ENCODE results near the gene SSC5D.
A peak's percentile ranks its signal among the peaks of the same experiment; 100 is the strongest.

The SSC5D gene

DNA sequence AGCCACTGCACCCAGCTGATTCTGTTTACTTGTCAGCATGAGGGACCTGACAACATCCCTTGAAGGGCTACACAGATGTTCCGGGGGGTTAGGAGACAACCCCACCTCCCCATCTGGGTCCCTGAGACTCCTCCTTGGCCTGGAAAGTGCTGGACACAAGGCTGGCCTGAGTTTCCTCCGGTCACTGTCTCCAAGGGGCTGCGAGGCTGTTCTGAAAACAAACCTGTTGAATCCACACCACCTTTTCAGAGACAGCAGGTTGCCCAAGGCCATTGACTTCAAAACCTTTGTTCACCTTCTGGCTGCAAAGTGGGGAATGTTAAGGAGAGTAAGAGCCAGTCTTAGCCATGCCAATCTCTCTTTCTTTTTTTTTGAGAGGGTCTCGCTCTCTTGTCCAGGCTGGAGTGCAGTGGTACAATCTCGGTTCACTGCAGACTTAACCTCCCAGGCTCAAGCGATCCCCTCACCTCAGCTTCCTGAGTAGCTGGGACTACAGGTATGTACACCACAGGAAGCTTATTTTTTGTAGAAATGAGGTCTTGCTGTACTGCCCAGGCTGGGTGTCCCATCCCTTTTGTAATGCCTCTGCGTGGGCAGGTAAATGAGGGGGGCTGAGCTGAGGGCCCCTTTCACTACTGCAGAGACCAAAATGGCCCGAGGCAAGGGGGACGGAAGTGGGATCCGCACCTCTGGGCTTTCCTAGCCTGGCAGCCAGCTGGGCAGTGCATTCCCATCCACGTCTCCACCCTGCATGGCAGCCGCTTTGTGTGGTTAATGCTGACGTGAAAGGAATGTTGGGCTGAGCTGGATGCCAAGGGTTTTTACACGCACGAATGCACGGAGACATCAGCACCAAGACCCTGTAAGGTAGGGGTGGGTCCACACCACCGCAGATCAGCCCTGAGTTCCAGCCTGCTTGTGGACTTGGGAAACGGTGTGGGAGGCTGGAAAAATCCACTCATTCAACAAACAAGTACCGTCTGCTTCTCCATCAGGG is 13.7 kb upstream of the SSC5D start:
- peak; percentile 34 for DNase-seq

DNA sequence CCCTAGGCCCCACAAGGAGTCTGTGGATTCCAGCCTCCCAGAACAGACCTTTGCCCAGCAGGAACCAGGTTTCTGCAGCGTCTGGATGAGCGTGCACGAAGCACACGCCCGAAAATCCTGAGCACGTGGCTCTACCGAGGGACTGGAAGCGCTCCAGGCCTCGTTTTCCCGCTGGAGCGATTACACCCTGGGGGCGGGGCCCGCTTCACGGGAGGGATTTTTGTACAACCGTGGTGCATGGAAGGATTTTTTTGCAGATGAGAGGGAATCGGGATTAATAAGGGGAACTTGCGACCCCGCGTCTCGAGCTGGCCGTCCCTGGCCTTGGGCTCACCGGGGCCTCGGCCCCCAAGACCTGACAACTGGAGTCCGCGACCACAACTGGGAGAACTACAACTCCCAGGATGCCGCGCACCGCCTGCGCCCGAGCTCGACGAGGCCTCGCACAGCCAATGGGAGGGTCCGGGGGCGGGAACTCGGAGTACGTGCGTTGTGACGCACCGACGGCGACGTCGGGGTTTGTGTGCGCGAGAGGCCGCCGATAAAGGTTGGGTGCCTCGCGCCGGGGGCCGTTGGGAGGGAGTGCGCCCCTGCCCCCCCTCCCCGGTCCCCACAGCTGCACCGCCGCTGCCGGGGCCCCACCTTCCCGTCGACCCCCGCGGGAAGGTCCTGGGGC is 12.0 kb upstream of the SSC5D start, which contains the start of gene ZNF628:
Gene ZNF628 (plus strand): TSS at position 518 of the 676 bp plus-strand sequence. CDS start 3,294 bp downstream, outside the sequence.
- peak; percentile 99 for DNase-seq

DNA sequence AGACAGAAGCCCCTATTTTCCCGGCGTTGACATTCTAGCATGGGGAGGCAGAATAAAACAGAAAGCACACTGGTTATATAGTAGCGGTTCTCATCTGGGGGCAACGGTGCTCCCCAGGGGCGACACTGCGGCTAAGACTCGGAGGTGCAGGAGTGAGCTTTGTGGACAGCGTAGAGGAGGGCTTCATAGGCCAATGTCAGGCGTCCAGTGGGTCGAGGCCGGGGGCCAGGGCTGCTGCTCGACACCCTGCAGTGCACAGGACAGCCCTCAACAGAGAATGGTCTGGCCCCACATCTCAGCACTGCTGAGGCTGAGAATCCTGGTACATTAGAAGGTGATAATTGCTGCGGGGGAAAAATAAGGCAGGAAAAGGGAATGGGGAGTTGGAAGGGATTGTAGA is 10.3 kb upstream of the SSC5D start:
- DNase-seq: peak; percentile 32

DNA sequence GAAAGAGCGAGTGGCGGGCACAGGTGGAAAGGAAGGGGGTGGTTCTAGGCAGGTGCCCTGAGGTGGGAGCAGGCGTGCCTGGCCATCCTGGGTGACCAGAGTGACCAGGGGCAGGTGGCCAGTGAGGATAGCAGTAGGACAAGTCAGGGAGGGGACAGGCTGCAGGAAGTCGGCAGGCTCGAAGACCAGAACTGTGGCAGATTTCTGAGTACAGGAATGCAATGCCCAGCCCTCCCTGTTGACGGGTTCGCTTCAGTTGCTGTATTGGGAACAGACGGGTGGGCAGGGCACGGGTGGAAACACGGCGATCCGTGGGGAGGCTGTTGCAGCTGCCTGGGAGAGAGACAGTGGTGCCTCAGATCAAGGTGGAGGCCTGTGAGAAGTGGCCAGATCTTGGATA is 9.9 kb upstream of the SSC5D start:
- DNase-seq: no peak

DNA sequence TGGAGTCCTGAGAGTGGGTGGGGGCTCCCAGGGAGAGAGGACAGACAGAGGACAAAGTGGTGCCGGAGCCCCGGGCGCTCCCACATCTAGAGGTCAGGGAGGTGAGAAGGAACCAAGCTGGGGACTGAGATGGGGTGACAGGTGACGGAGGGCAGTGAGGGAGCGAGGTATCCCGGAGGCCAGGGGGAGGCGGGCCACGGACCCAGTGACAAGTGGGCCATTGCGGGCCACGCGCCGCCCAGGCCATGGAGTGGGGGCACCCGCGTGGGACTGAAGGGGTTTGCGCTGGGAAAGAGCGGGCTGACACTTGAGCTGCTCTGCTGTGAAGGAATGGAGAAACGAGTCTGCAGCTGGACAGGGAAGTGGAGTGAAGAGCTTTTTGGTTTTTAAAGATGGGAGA is 9.2 kb upstream of the SSC5D start:
- no peak for DNase-seq

DNA sequence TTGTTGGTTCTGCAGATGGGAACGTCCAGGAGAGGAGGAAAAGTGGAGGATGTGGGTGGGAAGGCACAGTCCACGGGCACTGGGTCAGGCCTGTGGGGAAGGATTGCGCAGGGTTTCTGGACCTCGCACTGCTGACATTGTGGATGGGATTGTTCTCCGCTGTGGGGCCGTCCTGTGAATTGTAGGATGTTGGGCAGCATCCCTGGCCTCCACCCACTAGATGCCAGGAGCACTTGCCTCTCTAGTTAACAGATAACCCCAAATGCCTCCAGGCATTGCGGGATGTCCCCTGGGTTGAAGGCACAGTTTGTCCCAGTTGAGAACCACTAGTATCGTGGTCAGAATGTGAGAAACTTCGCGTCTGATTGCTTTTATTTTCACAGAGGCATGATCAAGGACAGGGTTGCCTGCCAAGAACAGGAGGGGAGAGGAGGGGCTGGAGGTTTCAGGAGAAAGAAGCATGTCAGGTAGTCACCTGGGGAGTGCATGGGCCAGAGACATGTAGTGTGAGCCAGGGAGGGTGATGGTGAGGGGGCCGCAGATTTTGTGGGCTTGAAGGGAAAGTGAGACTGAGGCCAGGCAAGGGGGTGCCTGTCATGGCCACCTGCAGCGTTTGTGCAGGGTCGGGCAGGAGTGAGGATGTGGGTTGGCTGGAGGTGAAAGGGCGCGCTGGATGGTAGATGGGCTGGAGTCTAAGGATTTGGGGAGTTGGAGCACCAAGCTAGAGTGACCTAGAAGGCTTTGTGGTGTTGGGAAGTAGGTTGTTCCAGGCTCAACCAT is 8.6 kb upstream of the SSC5D start:
- DNase-seq: no peak

DNA sequence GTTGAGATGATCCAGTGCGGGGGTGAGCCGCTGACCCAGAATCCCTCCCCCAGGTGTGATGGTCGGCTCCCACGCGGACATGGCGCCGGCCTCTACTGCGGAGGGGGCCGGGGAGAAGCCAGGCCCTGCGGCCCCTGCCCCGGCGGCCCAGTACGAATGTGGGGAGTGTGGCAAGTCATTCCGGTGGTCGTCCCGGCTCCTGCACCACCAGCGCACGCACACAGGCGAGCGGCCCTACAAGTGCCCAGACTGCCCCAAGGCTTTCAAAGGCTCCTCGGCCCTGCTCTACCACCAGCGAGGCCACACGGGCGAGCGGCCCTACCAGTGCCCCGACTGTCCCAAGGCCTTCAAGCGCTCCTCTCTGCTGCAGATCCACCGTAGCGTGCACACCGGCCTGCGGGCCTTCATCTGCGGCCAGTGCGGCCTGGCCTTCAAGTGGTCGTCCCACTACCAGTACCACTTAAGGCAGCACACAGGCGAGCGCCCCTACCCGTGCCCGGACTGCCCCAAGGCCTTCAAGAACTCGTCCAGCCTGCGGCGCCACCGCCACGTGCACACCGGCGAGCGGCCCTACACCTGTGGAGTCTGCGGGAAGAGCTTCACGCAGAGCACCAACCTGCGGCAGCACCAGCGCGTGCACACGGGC is 7.0 kb upstream of the SSC5D start:
- no peak for DNase-seq

DNA sequence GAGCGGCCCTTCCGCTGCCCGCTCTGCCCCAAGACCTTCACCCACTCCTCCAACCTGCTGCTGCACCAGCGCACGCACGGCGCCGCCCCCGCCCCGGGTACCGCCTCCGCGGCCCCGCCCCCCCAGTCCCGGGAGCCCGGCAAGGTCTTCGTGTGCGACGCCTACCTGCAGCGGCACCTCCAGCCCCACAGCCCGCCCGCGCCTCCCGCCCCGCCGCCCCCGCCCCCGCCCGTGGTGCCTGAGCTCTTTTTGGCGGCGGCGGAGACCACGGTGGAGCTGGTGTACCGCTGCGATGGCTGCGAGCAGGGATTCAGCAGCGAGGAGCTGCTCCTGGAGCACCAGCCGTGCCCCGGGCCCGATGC is 6.5 kb upstream of the SSC5D start:
- no peak for DNase-seq

DNA sequence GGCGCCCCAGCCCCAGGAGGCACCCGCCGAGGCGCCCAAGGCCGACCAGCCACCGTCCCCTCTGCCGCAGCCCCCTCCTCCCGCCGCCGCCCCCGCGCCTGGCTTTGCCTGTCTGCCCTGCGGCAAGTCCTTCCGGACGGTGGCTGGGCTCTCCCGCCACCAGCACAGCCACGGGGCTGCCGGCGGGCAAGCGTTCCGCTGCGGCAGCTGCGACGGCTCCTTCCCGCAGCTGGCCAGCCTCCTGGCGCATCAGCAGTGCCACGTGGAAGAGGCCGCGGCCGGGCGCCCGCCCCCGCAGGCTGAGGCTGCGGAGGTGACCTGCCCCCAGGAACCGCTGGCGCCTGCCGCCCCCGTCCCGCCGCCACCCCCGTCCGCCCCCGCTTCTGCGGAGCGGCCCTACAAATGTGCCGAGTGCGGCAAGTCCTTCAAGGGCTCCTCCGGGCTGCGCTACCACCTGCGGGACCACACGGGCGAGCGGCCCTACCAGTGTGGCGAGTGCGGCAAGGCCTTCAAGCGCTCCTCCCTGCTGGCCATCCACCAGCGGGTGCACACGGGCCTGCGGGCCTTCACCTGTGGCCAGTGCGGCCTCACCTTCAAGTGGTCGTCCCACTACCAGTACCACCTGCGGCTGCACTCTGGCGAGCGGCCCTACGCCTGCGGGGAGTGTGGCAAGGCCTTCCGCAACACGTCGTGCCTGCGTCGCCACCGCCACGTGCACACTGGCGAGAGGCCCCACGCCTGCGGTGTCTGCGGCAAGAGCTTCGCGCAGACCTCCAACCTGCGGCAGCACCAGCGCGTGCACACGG is 5.9 kb upstream of the SSC5D start:
- no peak for DNase-seq

DNA sequence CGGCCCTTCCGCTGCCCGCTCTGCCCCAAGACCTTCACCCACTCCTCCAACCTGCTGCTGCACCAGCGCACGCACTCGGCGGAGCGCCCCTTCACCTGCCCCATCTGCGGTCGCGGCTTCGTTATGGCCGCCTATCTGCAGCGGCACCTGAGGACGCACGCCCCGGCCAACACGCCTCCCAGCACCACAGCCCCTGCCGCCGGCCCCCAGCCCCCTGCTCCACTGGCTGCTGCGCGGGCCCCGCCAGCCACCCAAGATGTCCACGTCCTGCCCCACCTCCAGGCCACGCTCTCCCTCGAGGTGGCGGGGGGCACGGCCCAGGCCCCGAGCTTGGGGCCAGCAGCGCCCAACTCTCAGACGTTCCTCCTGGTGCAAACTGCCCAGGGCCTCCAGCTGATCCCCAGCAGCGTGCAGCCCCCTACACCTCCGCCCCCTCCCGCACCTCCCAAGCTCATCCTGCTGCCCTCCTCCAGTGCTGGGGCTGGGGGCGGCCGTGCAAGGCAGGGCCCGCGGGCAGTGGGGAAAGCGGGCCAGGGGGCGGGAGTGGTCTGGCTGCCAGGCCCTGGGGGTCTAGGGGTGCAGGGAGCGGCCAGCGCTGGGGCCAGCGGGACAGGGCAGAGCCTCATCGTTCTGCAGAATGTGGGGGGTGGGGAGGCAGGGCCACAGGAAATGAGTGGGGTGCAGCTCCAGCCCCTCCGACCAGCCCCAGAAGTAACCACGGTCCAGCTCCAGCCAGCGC is 5.1 kb upstream of the SSC5D start:
- no peak for DNase-seq

DNA sequence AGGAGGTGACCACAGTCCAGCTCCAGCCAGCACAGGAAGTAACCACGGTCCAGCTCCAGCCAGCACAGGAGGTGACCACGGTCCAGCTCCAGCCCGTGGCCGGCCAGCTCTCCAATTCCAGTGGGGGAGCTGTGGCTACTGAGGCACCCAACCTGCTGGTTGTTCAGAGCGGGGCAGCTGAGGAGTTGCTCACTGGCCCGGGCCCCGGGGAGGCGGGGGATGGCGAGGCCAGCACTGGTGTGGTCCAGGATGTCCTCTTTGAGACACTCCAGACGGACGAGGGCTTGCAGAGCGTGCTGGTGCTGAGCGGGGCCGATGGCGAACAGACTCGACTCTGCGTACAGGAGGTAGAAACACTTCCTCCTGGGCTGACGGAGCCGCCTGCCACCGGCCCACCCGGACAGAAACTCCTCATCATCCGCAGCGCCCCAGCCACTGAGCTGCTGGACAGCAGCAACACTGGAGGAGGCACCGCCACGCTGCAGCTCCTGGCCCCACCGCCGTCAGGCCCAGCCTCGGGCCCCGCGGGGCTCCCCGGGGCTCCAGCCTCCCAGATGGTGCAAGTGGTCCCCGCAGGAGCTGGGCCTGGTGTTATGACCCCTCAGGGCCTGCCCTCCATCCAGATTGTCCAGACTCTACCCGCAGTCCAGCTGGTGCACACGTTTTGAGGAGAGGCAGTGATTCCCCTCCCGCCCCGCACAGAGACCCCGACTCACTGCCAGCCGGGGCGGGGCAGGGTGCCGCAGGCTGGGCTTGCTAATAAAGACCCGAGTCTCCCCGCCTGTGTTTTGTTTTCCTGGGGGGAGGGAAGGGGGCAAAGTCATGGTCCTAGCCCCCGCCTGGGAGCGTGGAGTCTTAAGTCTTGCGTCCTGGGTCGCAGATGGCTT is 4.3 kb upstream of the SSC5D start:
- DNase-seq: peak; percentile 16

DNA sequence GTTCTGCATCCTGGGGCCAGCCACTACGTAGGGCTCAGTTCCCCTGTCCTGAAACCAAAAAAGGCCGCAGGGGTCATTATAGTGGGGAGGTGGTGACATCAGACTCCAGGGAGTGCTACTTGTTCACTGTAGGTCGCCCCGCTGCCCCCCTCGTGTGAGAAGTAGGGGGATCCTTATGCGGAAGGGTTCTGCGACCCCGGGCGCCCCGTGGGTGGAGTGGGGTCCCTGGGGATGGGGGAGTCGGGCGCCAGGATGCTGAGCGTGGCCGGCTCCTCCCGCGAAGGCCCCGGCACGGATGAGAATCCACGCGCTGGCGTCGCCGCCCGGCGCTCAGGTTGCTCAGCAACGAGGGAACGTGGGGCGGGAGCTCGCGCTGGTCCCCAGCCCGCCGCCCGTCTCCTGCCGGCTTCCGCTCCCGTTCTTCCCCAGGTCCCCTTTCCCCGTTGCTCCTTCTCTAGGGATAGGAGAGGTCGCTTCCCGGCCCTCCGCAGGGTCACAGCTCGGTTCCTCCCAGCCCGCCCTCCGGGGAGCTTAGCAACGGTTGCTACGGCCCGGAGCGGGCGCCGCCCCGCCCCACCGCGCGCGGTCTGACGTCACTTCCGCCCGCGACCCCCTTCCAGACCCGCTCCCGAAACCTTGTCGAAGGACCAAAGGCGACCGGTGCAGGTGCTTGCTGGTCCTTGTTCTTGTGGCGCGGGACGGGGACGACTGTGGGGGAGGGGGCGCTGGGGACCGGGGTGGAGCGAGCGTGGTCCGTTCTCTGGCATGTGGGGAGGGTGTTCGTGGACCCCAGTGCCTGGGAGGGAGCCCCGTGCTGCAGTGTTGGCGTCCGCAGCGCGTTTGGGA is 3.4 kb upstream of the SSC5D start, which contains the start of gene NAT14:
Gene NAT14 (plus strand): TSS at position 596 of the 846 bp plus-strand sequence. CDS start 521 bp downstream, outside the sequence.
- DNase-seq: peak; percentile 90

DNA sequence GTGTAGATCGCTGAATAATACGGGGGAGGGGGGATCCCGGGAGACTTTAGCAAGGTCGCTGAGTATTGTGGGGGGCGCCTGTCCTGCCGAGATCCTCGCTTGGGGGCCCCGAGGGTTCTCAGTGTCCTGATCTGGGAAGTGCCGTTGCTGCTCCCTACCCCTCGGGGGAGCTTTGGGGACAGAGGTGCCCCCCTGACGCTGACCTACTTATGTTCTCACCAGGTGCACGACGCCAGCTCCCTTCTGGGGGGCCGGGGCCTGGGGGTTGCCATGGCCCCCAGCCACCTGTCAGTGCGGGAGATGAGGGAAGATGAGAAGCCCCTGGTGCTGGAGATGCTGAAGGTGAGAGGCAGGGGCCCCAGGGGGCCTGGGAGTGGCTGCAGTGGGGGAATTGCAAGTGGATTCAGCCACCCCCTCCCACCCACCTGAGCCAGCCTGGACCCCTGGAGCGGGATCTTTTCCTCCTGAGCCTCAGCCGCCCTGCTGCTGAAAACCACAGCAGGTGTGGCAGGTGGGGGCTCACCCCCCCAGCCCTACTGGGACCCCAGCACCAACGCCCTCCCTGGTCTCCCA is 2.7 kb upstream of the SSC5D start:
- DNase-seq: peak; percentile 80

DNA sequence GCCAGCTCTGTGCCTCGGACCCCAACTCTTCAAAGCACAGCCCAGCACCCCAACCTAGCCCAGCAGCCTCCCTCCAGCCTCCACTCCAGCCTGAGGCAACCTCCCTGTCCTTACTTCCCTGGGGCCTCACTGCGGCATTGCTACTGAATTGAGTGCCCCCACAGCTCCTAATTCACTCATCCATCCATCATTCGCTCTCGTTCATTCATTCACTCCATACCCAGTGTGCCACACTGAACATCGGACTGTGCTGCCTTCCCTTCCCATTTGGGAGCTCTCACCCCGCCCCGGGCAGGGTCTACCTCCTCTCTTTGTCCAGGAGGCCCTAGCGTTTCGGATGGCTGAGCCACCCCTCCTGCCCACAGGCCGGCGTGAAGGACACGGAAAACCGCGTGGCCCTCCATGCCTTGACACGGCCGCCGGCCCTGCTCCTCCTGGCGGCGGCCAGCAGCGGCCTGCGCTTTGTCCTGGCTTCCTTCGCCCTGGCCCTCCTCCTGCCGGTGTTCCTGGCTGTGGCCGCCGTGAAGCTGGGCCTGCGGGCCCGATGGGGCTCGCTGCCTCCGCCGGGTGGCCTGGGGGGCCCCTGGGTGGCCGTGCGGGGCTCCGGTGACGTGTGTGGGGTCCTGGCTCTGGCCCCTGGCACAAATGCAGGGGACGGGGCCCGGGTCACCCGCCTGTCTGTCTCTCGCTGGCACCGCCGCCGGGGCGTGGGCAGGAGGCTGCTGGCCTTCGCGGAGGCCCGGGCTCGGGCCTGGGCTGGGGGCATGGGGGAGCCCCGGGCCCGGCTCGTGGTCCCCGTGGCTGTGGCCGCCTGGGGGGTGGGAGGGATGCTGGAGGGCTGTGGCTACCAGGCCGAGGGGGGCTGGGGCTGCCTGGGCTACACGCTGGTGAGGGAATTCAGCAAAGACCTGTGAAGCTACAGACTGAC is 1.9 kb upstream of the SSC5D start:
- DNase-seq: no peak

DNA sequence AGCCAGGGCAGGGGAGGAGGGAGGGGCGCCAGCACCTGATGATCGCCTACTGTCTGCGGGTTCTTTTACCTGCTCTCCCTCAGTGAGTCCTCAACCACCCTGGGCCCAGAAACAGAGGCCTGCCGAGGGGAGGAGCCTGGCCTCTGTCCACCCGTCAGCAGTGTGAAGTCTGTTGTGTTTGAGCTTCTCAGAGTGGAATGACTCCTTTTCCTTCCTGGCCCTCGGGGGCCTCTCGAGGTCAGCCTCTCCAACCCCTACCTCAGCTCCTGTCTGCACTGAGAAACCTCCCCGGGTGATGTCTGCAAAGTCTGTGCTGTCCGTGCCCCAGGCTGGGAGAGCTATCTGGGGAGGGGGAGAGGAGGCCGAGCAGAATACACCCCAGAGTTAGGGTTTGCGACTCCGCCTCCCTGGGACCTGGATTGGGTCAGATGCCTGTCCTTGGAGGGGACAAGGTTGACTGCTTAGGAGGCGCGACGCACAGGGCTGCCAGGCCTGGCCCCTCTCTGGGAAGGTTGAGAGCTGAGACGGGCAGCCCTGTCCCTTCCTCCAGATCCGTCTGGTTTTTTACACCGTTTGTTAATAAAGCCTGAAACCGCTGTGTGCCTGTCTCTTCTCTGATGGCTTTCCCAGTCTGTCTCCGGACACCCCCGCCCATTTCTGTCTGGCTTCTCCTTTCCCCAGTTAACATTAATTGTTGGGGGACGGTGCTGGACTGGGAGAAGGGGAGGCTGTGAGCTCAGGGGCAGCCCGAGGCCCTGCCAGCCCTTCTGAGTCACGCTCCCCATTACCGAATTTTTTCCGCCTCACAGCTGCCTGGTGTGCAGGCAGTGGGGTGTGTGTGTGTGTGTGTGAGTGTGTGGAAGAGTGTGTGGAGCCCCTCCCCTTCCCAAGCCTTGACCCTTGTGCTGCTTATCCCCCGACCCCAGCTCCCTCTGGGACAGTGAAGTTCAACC is 989 bp upstream of the SSC5D start:
- peak; percentile 65 for DNase-seq
